Left ventricle myocardium inferior (tissue), 1 donor: Measurements from ENCODE around the gene NPIPB2. TPM values are rescaled to one million over a fixed set of nuclear protein-coding genes. Genes with fewer than 3 reads are reported as not detected.
"Not testable (repeated sequence)": the region's sequence is repeated elsewhere in the genome, so short reads cannot be mapped to it uniquely, and the experiment has no call there.

Source experiments
- DNase-seq: peaks from one replicate; pipeline ENCODE4 v3.0.0-alpha.2; 2020
- H3K27ac ChIP-seq: fragments of 200-600 bp; replicated peaks from 2 replicates; pipeline ENCODE4 v1.8.0; 2021
- H3K27me3 ChIP-seq: fragments of 200-600 bp; 2 replicates; pipeline ENCODE4 v1.8.0; 2021; ENCODE audit warnings: low read depth
- H3K36me3 ChIP-seq: fragments of 200-600 bp; 2 replicates; pipeline ENCODE4 v1.8.0; 2021
- H3K4me1 ChIP-seq: fragments of 200-600 bp; 2 replicates; pipeline ENCODE4 v1.8.0; 2021
- H3K4me3 ChIP-seq: fragments of 200-600 bp; 2 replicates; pipeline ENCODE4 v1.8.0; 2021; ENCODE audit warnings: mild to moderate bottlenecking, moderate library complexity
- H3K9me3 ChIP-seq: fragments of 200-600 bp; replicated peaks from 2 replicates; pipeline ENCODE4 v1.8.0; 2021
- intact Hi-C: fragments of 100-400 bp; cut with micrococcal nuclease; formaldehyde crosslinking; loops from one replicate; pipeline ENCODE4 v1.11.0; 2022
- total RNA-seq: library from RNA; stranded (reverse); fragmentation: NEBNext Ultra II Directional; extraction: Animal tissue kit (Norgen Biotek cat#: 25700); gene quantifications from one replicate; pipeline ENCODE4 v1.2.1, GENCODE V29; 2021
- TF ChIP-seq, protein P1 (sequence below): fragments of 200-600 bp; IDR thresholded peaks from 2 replicates; pipeline ENCODE4 v1.8.0; 2021; ENCODE audit warnings: antibody characterized with exemption, mild to moderate bottlenecking, borderline replicate concordance
- donor health status: DM: no; HTN: yes; CAD: no; lungs with severe emphysema.

Gene NPIPB2
- total RNA-seq, 1 donor from 2014 or later, result 0.77 TPM

DNA sequence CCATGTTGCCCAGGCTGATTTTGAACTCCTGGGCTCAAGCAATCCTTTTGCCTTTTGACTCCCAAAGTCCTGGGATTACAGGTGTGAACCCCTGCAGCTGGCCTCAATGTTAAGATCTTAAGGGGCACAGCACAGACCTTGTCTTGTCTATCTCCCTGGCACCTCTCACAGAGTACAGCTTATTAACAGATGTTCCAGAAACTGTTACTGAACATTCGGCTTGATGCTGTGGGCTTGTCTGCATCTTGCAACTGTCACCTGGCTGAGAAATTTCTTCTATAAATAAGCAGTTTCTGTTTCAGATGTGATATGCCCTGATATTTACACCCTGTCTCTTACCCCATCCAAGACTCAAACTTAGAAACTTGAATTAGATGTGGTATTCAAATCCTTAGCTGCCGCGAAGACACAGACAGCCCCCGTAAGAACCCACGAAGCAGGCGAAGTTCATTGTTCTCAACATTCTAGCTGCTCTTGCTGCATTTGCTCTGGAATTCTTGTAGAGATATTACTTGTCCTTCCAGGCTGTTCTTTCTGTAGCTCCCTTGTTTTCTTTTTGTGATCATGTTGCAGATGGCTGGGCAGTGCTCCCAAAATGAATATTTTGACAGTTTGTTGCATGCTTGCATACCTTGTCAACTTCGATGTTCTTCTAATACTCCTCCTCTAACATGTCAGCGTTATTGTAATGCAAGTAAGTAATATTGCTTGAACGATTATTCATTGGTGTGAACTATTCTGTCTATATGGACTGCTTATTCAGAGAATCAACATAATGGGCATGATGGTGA is 23.1 kb upstream of the NPIPB2 start, which contains the start of gene TNFRSF17:
TSS of gene TNFRSF17 (plus strand) at position 450 of the 791 bp plus-strand sequence. CDS start at position 565, 115 bp downstream.
- Histone ChIP-seq H3K9me3 (no peaks in the 10 kb centered on the region), H3K27ac (no peak within 1 kb of the TSS), H3K36me3 (no peaks in the 10 kb centered on the region), H3K27me3 (no peaks in the 10 kb centered on the region), H3K4me3 (no peak within 1 kb of the TSS), H3K4me1 (no peaks in the 10 kb centered on the region)
- no peak for DNase-seq
- TF ChIP-seq, protein P1, sequence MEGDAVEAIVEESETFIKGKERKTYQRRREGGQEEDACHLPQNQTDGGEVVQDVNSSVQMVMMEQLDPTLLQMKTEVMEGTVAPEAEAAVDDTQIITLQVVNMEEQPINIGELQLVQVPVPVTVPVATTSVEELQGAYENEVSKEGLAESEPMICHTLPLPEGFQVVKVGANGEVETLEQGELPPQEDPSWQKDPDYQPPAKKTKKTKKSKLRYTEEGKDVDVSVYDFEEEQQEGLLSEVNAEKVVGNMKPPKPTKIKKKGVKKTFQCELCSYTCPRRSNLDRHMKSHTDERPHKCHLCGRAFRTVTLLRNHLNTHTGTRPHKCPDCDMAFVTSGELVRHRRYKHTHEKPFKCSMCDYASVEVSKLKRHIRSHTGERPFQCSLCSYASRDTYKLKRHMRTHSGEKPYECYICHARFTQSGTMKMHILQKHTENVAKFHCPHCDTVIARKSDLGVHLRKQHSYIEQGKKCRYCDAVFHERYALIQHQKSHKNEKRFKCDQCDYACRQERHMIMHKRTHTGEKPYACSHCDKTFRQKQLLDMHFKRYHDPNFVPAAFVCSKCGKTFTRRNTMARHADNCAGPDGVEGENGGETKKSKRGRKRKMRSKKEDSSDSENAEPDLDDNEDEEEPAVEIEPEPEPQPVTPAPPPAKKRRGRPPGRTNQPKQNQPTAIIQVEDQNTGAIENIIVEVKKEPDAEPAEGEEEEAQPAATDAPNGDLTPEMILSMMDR, result no peak
- intact Hi-C loops, result no loop called here

DNA sequence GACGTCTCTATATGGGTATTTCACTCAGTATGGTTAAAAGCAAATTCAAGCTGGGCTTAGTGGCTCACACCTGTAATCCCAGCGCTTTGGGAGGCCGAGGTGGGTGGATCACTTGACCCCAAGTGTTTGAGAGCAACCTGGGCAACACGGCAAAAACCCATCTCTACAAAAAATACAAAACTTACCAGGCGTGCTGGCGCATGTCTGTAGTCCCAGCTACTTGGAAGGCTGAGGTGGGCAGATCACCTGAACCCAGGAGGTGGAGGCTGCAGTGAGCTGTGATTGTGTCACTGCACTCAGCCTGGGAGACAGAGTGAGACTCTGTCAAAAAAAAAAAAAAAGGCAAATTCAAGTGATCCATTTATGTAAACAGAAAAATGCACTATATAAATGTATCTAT is 21.9 kb upstream of the NPIPB2 start:
- no peak for DNase-seq
- Histone ChIP-seq H3K27me3 (no peaks in the 10 kb centered on the region), H3K9me3 (no peaks in the 10 kb centered on the region), H3K4me1 (no peaks in the 10 kb centered on the region), H3K36me3 (no peaks in the 10 kb centered on the region), H3K27ac (no peak overlapping the region), H3K4me3 (no peak overlapping the region)
- TF ChIP-seq, protein P1, result no peak
- intact Hi-C loops, result no loop called here

DNA sequence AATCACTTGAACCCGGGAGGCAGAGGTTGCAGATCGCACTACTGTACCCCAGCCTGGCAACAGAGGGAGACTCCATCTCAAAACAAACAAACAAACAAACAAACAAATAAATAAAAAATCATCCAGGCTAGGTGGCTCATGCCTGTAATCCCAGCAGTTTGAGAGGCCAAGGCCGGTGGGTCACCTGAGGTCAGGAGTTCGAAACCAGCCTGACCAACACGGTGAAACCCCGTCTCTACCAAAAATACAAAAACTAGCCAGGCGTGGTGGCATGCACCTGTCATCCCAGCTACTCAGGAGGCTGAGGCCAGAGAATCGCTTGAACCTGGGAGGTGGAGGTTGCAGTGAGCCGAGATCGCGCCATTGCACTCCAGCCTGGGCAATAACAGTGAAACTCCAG is 21.1 kb upstream of the NPIPB2 start:
- DNase-seq, H3K27ac ChIP-seq, H3K9me3 ChIP-seq, H3K4me1 ChIP-seq, H3K36me3 ChIP-seq, intact Hi-C loops, H3K4me3 ChIP-seq, H3K27me3 ChIP-seq: not testable (repeated sequence)

DNA sequence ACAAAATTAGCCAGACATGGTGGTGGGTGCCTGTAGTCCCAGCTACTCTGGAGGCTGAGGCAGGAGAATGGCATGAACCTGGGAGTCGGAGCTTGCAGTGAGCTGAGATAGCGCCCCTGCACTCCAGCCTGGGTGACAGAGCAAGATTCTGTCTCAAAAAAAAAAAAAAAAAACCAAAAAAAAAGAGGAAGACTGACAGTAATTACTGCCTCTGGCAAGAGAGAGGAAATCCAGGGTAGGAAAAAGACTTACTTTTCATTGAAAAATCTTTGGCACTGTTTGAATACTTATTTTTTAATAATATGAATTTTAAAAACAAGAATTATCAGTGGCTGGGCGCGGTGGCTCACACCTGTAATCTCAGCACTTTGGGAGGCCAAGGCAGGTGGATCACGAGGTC is 20.6 kb upstream of the NPIPB2 start:
- DNase-seq, intact Hi-C loops, H3K27ac ChIP-seq, H3K9me3 ChIP-seq, H3K36me3 ChIP-seq, H3K4me1 ChIP-seq, H3K27me3 ChIP-seq, H3K4me3 ChIP-seq: not testable (repeated sequence)

DNA sequence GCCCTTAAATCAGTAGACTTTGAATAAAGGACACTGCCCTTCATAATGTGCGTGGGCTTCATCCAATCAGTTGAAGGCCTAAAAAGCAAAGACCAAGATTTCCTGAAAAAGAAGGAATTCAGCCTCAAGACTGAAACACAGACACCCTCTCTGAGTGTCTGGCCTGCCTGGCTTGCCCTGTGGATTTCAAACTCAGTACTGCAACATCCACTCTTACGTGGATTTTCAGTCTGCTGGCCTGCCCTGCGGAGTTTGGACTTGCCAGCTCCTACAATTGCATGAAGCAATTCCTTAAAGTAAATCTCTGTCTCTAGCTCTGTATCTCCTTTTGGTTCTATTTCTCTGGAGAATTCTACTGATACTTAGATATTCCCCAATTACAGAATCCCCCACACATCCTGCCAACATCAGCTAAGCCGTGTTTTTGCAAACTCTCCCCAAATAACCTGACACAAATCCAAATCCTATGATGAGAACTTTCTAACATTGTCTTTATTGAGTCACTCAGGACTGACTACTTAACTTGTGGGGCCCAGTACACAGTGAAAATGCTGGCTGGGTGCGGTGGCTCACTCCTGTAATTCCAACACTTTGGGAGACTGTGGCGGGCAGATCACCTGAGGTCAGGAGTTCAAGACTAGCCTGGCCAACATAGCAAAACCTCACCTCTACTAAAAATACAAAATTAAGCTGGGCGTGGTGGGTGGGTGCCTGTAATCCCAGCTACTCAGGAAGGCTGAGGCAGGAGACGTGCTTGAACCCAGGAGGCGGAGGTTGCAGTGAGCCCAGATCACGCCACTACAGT is 15.9 kb upstream of the NPIPB2 start:
- DNase-seq, result no peak
- Histone ChIP-seq H3K36me3 (no peaks in the 10 kb centered on the region), H3K4me3 (no peak overlapping the region), H3K4me1 (no peaks in the 10 kb centered on the region), H3K9me3 (no peaks in the 10 kb centered on the region), H3K27me3 (no peaks in the 10 kb centered on the region), H3K27ac (no peak overlapping the region)
- TF ChIP-seq, protein P1, result no peak
- intact Hi-C loops, result no loop called here

DNA sequence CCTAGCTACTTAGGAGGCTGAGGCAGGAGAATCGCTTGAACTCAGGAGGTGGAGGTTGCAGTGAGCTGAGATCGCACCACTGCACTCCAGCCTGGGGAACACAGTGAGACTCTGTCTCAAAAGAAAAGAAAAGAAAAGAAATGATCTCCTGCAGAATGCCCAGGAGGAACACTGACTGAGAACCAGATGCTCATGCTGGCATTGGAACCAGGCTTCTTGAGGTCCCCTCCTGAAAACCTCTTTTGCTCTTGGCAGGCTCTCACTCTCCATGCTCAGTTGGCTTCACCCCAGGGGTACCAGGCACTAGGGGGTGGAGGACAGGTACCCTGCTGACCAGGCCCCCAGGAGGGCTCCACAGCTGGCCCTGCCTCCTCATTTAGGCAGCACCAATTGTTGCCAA is 14.7 kb upstream of the NPIPB2 start:
- intact Hi-C loops, result no loop called here
- H3K36me3 ChIP-seq, result no peaks in the 10 kb centered on the region
- TF ChIP-seq, protein P1, result no peak

More for the DNA sequence above, 14.7 kb upstream of the NPIPB2 start:
- no peak for DNase-seq
- no peak overlapping the region for H3K27ac ChIP-seq
- no peaks in the 10 kb centered on the region for H3K4me1 ChIP-seq
- no peak overlapping the region for H3K4me3 ChIP-seq
- H3K9me3 ChIP-seq, result no peaks in the 10 kb centered on the region
- no peaks in the 10 kb centered on the region for H3K27me3 ChIP-seq
